Mesendoderm (in vitro differentiated cells): Measurements from ENCODE around the gene GRM5.
"Not testable (repeated sequence)": the region's sequence is repeated elsewhere in the genome, so short reads cannot be mapped to it uniquely, and the experiment has no call there.

Experiments used
- DNase-seq: peaks from one replicate; pipeline ENCODE4 v3.0.0; 2013
- H2AK5ac ChIP-seq: 2 replicates; pipeline ENCODE4 v1.6.1; 2013; ENCODE audit warnings: low read length, inconsistent platforms
- H2BK120ac ChIP-seq: 2 replicates; pipeline ENCODE4 v1.6.1; 2013; ENCODE audit warnings: low read depth, mild to moderate bottlenecking, low read length, moderate library complexity, mixed read lengths
- H2BK15ac ChIP-seq: replicated peaks from 2 replicates; pipeline ENCODE4 v1.6.1; 2013; ENCODE audit warnings: low read depth, mild to moderate bottlenecking, moderate library complexity
- H2BK5ac ChIP-seq: 2 replicates; pipeline ENCODE4 v1.6.1; 2013; ENCODE audit warnings: low read length, inconsistent platforms
- H3K18ac ChIP-seq: 2 replicates; pipeline ENCODE4 v1.6.1; 2013; ENCODE audit warnings: mild to moderate bottlenecking, low read length, mixed read lengths
- H3K23ac ChIP-seq: one replicate; pipeline ENCODE4 v1.6.1; 2013; ENCODE audit warnings: low read length
- H3K27ac ChIP-seq: 2 replicates; pipeline ENCODE4 v1.5.1; 2013; ENCODE audit warnings: low read depth, mild to moderate bottlenecking, inconsistent platforms, low read length, moderate library complexity
- H3K27me3 ChIP-seq: 2 replicates; pipeline ENCODE4 v1.6.1; 2013; ENCODE audit warnings: low read length, control low read depth, mild to moderate bottlenecking, inconsistent platforms; ENCODE audit not compliant: insufficient read depth, poor library complexity
- H3K36me3 ChIP-seq: 2 replicates; pipeline ENCODE4 v1.6.1; 2013; ENCODE audit warnings: low read length, inconsistent platforms; ENCODE audit not compliant: control insufficient read depth, insufficient read depth
- H3K4ac ChIP-seq: one replicate; pipeline ENCODE4 v1.6.1; 2013; ENCODE audit warnings: low read depth, mild to moderate bottlenecking, low read length, moderate library complexity
- H3K4me1 ChIP-seq: 2 replicates; pipeline ENCODE4 v1.6.1; 2013; ENCODE audit warnings: low read depth, low read length, inconsistent platforms; ENCODE audit not compliant: control insufficient read depth
- H3K4me2 ChIP-seq: 2 replicates; pipeline ENCODE4 v1.6.1; 2013; ENCODE audit warnings: low read length
- H3K4me3 ChIP-seq: 2 replicates; pipeline ENCODE4 v1.5.1; 2013; ENCODE audit warnings: mild to moderate bottlenecking, low read length
- H3K56ac ChIP-seq: one replicate; pipeline ENCODE4 v1.6.1; 2013; ENCODE audit warnings: low read length
- H3K79me1 ChIP-seq: 2 replicates; pipeline ENCODE4 v1.6.1; 2013; ENCODE audit warnings: low read length, inconsistent platforms
- H3K79me2 ChIP-seq: 2 replicates; pipeline ENCODE4 v1.6.1; 2013; ENCODE audit warnings: mild to moderate bottlenecking, low read length; ENCODE audit not compliant: control insufficient read depth, insufficient read depth
- H3K9ac ChIP-seq: 2 replicates; pipeline ENCODE4 v1.6.1; 2013; ENCODE audit warnings: low read length, inconsistent platforms
- H4K5ac ChIP-seq: one replicate; pipeline ENCODE4 v1.6.1; 2013; ENCODE audit warnings: low read length
- H4K8ac ChIP-seq: one replicate; pipeline ENCODE4 v1.6.1; 2013; ENCODE audit warnings: low read depth, mild to moderate bottlenecking, control low read depth, low read length, moderate library complexity
- WGBS: extraction: QIAGEN DNeasy Blood & Tissue Kit; methylation state at CpG from one replicate; pipeline ENCODE4 v1.1.7; 2013; ENCODE audit warnings: low lambda C conversion rate, missing lambda C conversion rate; ENCODE audit not compliant: insufficient coverage; ENCODE audit errors: extremely low coverage; 5-methylcytosine and 5-hydroxymethylcytosine counted together

The GRM5 gene

DNA sequence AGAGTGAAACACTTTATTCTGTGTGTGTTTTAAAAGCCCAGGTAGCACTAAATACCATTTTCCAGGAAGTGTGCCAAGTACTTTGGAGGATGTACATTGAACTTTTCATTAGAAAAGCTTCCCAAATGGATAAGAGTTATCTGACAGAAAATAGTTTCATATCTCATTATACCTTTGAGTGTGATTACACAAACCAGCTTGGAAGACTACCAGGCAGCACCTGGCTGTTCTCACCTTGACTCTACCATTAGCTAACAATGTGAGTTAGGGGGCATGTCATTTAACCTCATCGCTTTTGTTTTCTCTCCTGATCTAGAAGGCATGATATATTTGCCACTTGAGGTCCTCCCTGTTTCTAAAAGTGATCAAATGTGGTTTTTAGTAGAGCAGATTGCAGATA lies 50.2 kb downstream of the GRM5 start:
- H3K4me2 ChIP-seq, result no peak overlapping the region
- no peaks in the 10 kb centered on the region for H3K79me2 ChIP-seq
- no peak overlapping the region for H3K27ac ChIP-seq
- H3K56ac ChIP-seq, result no peak overlapping the region
- no peaks in the 10 kb centered on the region for H3K27me3 ChIP-seq
- H3K9ac ChIP-seq, result no peak overlapping the region
- H2AK5ac ChIP-seq, result no peak overlapping the region
- no peaks in the 10 kb centered on the region for H3K79me1 ChIP-seq
- no peak overlapping the region for H3K4me3 ChIP-seq
- H3K36me3 ChIP-seq, result no peaks in the 10 kb centered on the region
- WGBS, result no CpG with 5 or more reads among the region's 1 CpG
- no peak overlapping the region for H4K8ac ChIP-seq
- no peak overlapping the region for H3K4ac ChIP-seq
- no peak overlapping the region for H2BK120ac ChIP-seq
- H2BK5ac ChIP-seq, result no peak overlapping the region
- H3K4me1 ChIP-seq, result no peaks in the 10 kb centered on the region
- no peak overlapping the region for H4K5ac ChIP-seq
- no peak overlapping the region for H3K23ac ChIP-seq
- H2BK15ac ChIP-seq, result no peak overlapping the region
- no peak overlapping the region for H3K18ac ChIP-seq
- no peak for DNase-seq

DNA sequence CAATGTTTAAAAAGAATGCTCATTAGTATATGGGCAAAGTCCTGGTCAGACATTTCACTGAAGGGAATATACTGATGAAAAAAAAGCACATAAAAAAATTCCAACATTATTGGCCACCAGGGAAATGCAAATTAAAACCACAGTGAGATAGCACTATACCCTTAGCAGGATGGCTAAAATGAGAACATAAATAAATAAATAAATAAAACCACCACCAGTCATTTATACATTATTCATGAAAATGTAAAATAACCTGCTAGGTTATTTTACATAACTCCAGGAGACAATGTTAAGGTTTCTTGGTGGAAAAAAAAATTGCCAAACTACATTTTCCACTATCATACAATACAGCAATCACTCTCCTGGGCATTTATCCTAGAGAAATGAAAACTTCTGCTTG lies 64.9 kb downstream of the GRM5 start:
- H3K23ac ChIP-seq, H4K8ac ChIP-seq, H3K18ac ChIP-seq, H2BK15ac ChIP-seq, H2AK5ac ChIP-seq, H3K27me3 ChIP-seq, H3K79me2 ChIP-seq, H3K36me3 ChIP-seq, H3K9ac ChIP-seq, H3K4me2 ChIP-seq, H3K4me3 ChIP-seq, H3K4me1 ChIP-seq, H3K27ac ChIP-seq, H2BK5ac ChIP-seq, H2BK120ac ChIP-seq, DNase-seq, H4K5ac ChIP-seq, H3K4ac ChIP-seq, H3K79me1 ChIP-seq, H3K56ac ChIP-seq: not testable (repeated sequence)

DNA sequence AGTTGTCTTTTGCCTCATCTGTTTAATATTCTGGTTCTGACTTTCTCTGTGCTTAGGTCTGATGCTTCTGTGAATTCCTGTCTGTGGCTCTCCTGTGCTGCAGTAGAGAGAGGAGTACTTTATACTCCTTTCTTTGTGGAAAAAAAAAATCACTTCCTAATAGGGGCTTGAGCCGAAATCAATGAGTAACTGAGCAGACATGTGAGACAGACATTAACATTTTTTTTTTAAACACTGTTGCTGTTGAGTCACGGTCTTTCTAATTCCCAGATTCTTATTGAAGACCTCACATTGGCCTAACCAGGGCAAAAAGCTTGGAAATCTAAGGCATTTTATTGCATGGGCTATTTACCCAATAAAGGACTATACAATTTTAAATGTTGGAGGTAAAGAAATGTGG lies 86.1 kb downstream of the GRM5 start:
- Histone ChIP-seq H3K79me2 (no peaks in the 10 kb centered on the region), H3K4me2 (no peak overlapping the region), H3K18ac (no peak overlapping the region), H4K8ac (no peak overlapping the region), H2BK15ac (no peak overlapping the region), H3K23ac (no peak overlapping the region), H3K27ac (no peak overlapping the region), H4K5ac (no peak overlapping the region), H3K4ac (no peak overlapping the region), H3K56ac (no peak overlapping the region), H3K9ac (no peak overlapping the region), H3K4me3 (no peak overlapping the region), H2AK5ac (no peak overlapping the region), H3K36me3 (no peaks in the 10 kb centered on the region), H3K79me1 (no peaks in the 10 kb centered on the region), H3K4me1 (no peaks in the 10 kb centered on the region), H2BK120ac (no peak overlapping the region), H3K27me3 (no peaks in the 10 kb centered on the region), H2BK5ac (no peak overlapping the region)
- peak; percentile 43 for DNase-seq
- WGBS, result no CpG with 5 or more reads among the region's 2 CpGs

DNA sequence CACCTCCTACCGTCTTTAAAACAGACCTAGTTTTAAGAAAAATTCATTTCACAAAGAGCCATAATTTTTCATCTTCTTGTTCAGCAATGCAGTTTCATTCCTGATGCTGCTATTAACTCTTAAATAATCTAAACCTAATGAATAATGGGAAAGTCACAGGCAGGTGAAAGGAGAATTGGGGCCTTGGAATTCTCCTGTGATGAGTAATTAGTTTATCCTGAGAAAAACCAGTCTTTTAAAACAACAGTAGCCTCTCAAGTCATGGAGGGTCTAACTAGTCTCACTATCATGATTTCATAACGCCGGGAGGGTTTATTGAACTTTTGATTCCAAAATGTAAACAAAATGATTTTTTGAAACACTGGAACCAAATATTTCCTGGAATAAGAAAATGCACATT lies 86.8 kb downstream of the GRM5 start:
- not testable (repeated sequence) for H2AK5ac ChIP-seq, H3K27ac ChIP-seq, H3K18ac ChIP-seq, H3K4ac ChIP-seq, H3K36me3 ChIP-seq, H3K27me3 ChIP-seq, H3K4me3 ChIP-seq, H3K23ac ChIP-seq, H2BK15ac ChIP-seq, H3K9ac ChIP-seq, H2BK5ac ChIP-seq, H3K4me2 ChIP-seq, H3K79me1 ChIP-seq, H4K8ac ChIP-seq, H3K4me1 ChIP-seq, H2BK120ac ChIP-seq, H4K5ac ChIP-seq, H3K79me2 ChIP-seq, H3K56ac ChIP-seq
- WGBS, result 100% methylated on average over 1 of the region's 3 CpGs
- peak; percentile 28 for DNase-seq

DNA sequence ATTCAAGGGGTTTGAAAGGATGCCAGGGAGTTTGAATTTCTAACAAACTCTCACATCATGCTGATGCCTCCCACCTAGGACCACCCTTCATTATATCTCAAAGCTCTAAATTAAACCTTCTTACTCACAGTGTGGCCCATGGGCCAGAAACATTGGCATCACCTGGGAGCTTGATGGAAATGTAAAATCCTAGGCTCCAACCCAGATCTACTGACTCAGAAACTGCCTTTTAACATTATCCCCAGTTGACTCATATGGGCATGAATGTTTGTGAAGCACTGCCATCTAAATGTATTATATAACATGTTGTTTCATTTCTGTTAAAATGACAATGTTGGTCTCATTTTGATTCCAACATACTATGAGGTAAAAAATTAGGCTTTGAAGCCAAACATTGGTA lies 90.3 kb downstream of the GRM5 start:
- not testable (repeated sequence) for H3K36me3 ChIP-seq, H2BK5ac ChIP-seq, H3K79me2 ChIP-seq, H3K4ac ChIP-seq, H3K4me2 ChIP-seq, H3K4me1 ChIP-seq, H2BK15ac ChIP-seq, H3K27ac ChIP-seq, H4K5ac ChIP-seq, DNase-seq, H3K79me1 ChIP-seq, H3K56ac ChIP-seq, H3K23ac ChIP-seq, H4K8ac ChIP-seq, H3K9ac ChIP-seq, H2BK120ac ChIP-seq, H2AK5ac ChIP-seq, H3K18ac ChIP-seq, H3K27me3 ChIP-seq, H3K4me3 ChIP-seq

DNA sequence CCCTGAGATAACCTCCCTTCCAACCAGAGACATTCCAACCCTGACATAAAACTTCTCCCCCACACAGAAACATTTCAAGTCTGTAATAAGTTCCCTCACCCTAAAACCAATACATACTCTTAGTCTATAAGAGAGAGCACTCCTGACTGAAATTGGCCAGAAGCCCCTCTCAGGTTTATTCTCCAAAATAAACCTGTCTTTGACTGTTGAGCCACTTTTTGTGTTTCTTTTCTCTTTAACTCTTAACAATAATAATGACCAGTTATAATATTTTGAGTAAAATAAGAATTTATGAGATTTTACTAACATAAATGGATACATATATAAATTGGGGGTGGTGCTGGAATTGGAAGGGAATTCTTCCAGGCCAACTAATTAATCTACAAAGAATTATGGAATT lies 93.6 kb downstream of the GRM5 start:
- Histone ChIP-seq H3K4me2 (no peak overlapping the region), H3K9ac (no peak overlapping the region), H2BK120ac (no peak overlapping the region)

More for the DNA sequence above, 93.6 kb downstream of the GRM5 start:
- H3K4me1 ChIP-seq, result no peaks in the 10 kb centered on the region
- no peak overlapping the region for H3K27ac ChIP-seq
- H2BK15ac ChIP-seq, result no peak overlapping the region
- H3K27me3 ChIP-seq, result no peaks in the 10 kb centered on the region
- H4K8ac ChIP-seq, result no peak overlapping the region
- no peak overlapping the region for H3K4me3 ChIP-seq
- no peaks in the 10 kb centered on the region for H3K79me1 ChIP-seq
- H3K36me3 ChIP-seq, result no peaks in the 10 kb centered on the region
- no peak overlapping the region for H3K56ac ChIP-seq
- no peak overlapping the region for H2BK5ac ChIP-seq
- H3K23ac ChIP-seq, result no peak overlapping the region
- H3K4ac ChIP-seq, result no peak overlapping the region
- no peak overlapping the region for H4K5ac ChIP-seq
- DNase-seq, result no peak
- H3K18ac ChIP-seq, result no peak overlapping the region
- no peak overlapping the region for H2AK5ac ChIP-seq
- no peaks in the 10 kb centered on the region for H3K79me2 ChIP-seq
